KMS-11 (cell line): ENCODE measurements around the gene PKP3.

Source experiments
- H2AFZ ChIP-seq: fragments of 200-600 bp; sonication (generic); 2 replicates; pipeline ENCODE4 v1.6.1; 2016; ENCODE audit warnings: antibody characterized with exemption, mixed run types, low read depth
- H3K27ac ChIP-seq: fragments of 200-600 bp; sonication (generic); 2 replicates; pipeline ENCODE4 v1.6.1; 2016; ENCODE audit warnings: mild to moderate bottlenecking, mixed run types
- H3K27me3 ChIP-seq: fragments of 200-600 bp; sonication (generic); 2 replicates; pipeline ENCODE4 v1.6.1; 2017; ENCODE audit warnings: mild to moderate bottlenecking, low read depth, mixed run types, moderate library complexity; ENCODE audit not compliant: insufficient read depth
- H3K36me3 ChIP-seq: fragments of 200-600 bp; sonication (generic); 2 replicates; pipeline ENCODE4 v1.6.1; 2017; ENCODE audit warnings: mild to moderate bottlenecking, mixed run types; ENCODE audit not compliant: insufficient read depth
- H3K4me1 ChIP-seq: fragments of 200-600 bp; sonication (generic); 2 replicates; pipeline ENCODE4 v1.6.1; 2016; ENCODE audit warnings: mild to moderate bottlenecking, low read depth, mixed run types; ENCODE audit not compliant: poor library complexity, severe bottlenecking
- H3K4me2 ChIP-seq: fragments of 200-600 bp; sonication (generic); 2 replicates; pipeline ENCODE4 v1.7.0; 2016; ENCODE audit warnings: mild to moderate bottlenecking, mixed run types
- H3K4me3 ChIP-seq: fragments of 200-600 bp; sonication (generic); IDR thresholded peaks from 2 replicates; pipeline ENCODE4 v1.6.1; 2017; ENCODE audit warnings: low read depth, low read length, mixed read lengths; ENCODE audit not compliant: insufficient read depth
- H3K79me2 ChIP-seq: fragments of 200-600 bp; sonication (generic); 2 replicates; pipeline ENCODE4 v1.6.1; 2016; ENCODE audit warnings: low read depth, mixed run types; ENCODE audit not compliant: insufficient read depth
- H3K9ac ChIP-seq: fragments of 200-600 bp; sonication (generic); 2 replicates; pipeline ENCODE4 v1.6.1; 2016; ENCODE audit warnings: mild to moderate bottlenecking, mixed run types
- H4K20me1 ChIP-seq: fragments of 200-600 bp; sonication (generic); 2 replicates; pipeline ENCODE4 v1.6.1; 2016; ENCODE audit warnings: mild to moderate bottlenecking, mixed run types; ENCODE audit not compliant: insufficient read depth
- TF ChIP-seq, protein P1 (sequence below): fragments of 200-600 bp; sonication (generic); conservative IDR thresholded peaks from 2 replicates; pipeline ENCODE4 v1.6.1; 2017; ENCODE audit warnings: low read depth, mild to moderate bottlenecking, antibody characterized with exemption, low read length, moderate library complexity, mixed read lengths

PKP3 gene

GRCh38 chr11:429391-429790 lies 35.4 kb downstream of the PKP3 start:
- Histone ChIP-seq H3K4me3 (no peak overlapping the region), H2AFZ (no peak overlapping the region), H3K4me1 (no peaks in the 10 kb centered on the region), H3K27me3 (no peaks in the 10 kb centered on the region; the same call in 1 of the 2 replicates), H4K20me1 (no peaks in the 10 kb centered on the region), H3K27ac (no peak overlapping the region), H3K9ac (no peak overlapping the region), H3K79me2 (no peaks in the 10 kb centered on the region), H3K36me3 (no peaks in the 10 kb centered on the region), H3K4me2 (no peak overlapping the region)
- TF ChIP-seq, protein P1, sequence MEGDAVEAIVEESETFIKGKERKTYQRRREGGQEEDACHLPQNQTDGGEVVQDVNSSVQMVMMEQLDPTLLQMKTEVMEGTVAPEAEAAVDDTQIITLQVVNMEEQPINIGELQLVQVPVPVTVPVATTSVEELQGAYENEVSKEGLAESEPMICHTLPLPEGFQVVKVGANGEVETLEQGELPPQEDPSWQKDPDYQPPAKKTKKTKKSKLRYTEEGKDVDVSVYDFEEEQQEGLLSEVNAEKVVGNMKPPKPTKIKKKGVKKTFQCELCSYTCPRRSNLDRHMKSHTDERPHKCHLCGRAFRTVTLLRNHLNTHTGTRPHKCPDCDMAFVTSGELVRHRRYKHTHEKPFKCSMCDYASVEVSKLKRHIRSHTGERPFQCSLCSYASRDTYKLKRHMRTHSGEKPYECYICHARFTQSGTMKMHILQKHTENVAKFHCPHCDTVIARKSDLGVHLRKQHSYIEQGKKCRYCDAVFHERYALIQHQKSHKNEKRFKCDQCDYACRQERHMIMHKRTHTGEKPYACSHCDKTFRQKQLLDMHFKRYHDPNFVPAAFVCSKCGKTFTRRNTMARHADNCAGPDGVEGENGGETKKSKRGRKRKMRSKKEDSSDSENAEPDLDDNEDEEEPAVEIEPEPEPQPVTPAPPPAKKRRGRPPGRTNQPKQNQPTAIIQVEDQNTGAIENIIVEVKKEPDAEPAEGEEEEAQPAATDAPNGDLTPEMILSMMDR = no peak

DNA sequence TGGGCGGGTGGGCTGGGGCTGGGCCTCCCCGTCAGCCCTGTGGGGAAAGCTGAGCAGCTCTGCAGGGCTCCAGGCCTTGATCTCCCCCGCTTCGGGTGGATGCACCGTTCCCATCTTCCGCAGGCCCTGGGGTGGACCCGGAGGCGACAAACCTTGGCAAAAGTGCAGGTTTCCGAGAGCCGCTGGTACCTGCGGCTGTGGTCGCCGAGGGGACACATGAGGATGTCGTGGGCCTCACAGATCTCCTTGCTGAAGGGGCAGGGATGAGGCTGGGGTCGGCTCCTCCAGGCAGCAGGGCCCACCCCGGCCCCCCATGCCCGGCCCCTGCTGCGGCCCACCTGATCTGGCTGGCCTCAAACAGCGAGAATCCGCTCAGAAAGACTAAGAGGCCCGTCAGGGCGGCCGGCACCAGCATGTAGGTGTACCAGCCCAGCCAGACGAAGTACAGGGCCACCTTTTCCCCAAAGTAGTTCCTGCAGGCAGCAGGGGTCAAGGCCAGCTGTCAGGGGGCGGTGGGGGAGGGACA lies 36.0 kb downstream of the PKP3 start:
- no peak overlapping the region for H3K9ac ChIP-seq
- H2AFZ ChIP-seq = no peak overlapping the region
- H3K4me3 ChIP-seq = no peak overlapping the region
- no peak overlapping the region for H3K4me2 ChIP-seq
- no peaks in the 10 kb centered on the region for H3K4me1 ChIP-seq
- no peaks in the 10 kb centered on the region for H4K20me1 ChIP-seq
- no peak overlapping the region for H3K27ac ChIP-seq
- no peaks in the 10 kb centered on the region; the same call in 1 of the 2 replicates for H3K27me3 ChIP-seq
- no peaks in the 10 kb centered on the region for H3K36me3 ChIP-seq
- TF ChIP-seq, protein P1 = no peak
- no peaks in the 10 kb centered on the region for H3K79me2 ChIP-seq

GRCh38 chr11:431921-432320 lies 37.9 kb downstream of the PKP3 start:
- H3K36me3 ChIP-seq = no peaks in the 10 kb centered on the region
- TF ChIP-seq, protein P1 = no peak
- no peaks in the 10 kb centered on the region for H4K20me1 ChIP-seq
- H2AFZ ChIP-seq = no peak overlapping the region
- no peak overlapping the region for H3K4me2 ChIP-seq
- no peaks in the 10 kb centered on the region for H3K4me1 ChIP-seq
- H3K27me3 ChIP-seq = no peaks in the 10 kb centered on the region; the same call in 1 of the 2 replicates
- no peak overlapping the region for H3K9ac ChIP-seq
- H3K79me2 ChIP-seq = no peaks in the 10 kb centered on the region
- no peak overlapping the region for H3K4me3 ChIP-seq
- no peak overlapping the region for H3K27ac ChIP-seq

GRCh38 chr11:432501-433100 lies 38.6 kb downstream of the PKP3 start:
- no peak overlapping the region for H3K9ac ChIP-seq
- H3K27me3 ChIP-seq = no peaks in the 10 kb centered on the region; the same call in 1 of the 2 replicates
- H3K4me2 ChIP-seq = no peak overlapping the region
- H3K27ac ChIP-seq = no peak overlapping the region
- no peak overlapping the region for H3K4me3 ChIP-seq
- H2AFZ ChIP-seq = no peak overlapping the region
- H4K20me1 ChIP-seq = no peaks in the 10 kb centered on the region
- H3K4me1 ChIP-seq = no peaks in the 10 kb centered on the region
- no peaks in the 10 kb centered on the region for H3K79me2 ChIP-seq
- TF ChIP-seq, protein P1 = no peak
- no peaks in the 10 kb centered on the region for H3K36me3 ChIP-seq
